Measurements from ENCODE around the gene FN3KRP.

Gene FN3KRP

DNA sequence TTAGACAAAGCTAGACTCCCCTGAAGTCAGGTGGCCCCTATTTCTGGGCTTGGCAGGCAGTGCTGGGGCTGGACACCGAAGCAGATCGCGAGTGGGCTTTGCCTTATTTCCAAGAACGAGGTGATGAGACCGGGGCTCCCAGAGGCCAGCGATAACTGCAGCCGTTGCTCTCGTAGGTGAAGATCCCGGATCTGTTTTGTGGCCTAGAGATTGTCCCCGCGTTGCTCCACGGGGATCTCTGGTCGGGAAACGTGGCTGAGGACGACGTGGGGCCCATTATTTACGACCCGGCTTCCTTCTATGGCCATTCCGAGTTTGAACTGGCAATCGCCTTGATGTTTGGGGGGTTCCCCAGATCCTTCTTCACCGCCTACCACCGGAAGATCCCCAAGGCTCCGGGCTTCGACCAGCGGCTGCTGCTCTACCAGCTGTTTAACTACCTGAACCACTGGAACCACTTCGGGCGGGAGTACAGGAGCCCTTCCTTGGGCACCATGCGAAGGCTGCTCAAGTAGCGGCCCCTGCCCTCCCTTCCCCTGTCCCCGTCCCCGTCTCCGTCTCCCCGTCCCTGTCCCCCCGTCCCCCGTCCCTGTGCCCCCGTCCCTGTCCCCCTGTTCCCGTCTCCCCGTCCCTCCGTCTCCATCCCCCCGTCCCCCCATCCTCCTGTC, 33.9 kb downstream of the FN3KRP start:
- DNase-seq (ENCODE audit: low spot score in 2 of 2) (no peak), ATAC-seq (replicated peaks; ENCODE audit: extremely low read depth, poor library complexity, severe bottlenecking) (no peak)
- no peaks in the 10 kb centered on the region for H3K27me3 Mint-ChIP-seq
- no peaks in the 10 kb centered on the region for H3K9me3 Mint-ChIP-seq
- H3K4me3 Mint-ChIP-seq: peak overlapping the region; percentile 47
- H3K4me1 Mint-ChIP-seq: peaks cover 20% of the 10 kb centered on the region
- H3K27ac Mint-ChIP-seq (ENCODE audit: low read depth): no peak overlapping the region
- peaks cover 5% of the 10 kb centered on the region for H3K36me3 Mint-ChIP-seq (ENCODE audit: insufficient read depth)

DNA sequence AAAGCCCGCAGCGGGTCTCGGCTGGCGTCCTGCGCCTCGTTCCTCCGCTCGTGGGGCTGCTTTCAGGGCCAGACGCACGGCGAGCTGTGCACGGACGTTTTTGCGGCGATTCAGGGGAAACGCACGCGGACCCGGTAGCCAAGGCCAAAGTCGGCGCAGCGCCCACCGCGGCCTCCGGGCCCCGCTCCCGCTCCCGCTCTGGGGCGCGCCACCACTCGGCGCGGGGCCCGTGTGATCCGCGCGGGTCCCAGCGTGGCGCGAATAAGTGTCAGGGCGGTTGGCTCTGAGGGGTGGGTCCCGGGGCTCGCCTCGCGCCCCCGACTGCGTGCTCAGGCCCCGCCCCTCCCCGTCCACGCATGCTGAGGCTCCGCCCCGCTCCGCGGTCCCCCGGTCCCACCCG, 34.7 kb downstream of the FN3KRP start:
- Mint-ChIP-seq H3K27ac (ENCODE audit: low read depth) (no peak overlapping the region), H3K4me3 (no peak overlapping the region), H3K36me3 (ENCODE audit: insufficient read depth) (peaks cover 5% of the 10 kb centered on the region), H3K4me1 (peaks cover 25% of the 10 kb centered on the region), H3K27me3 (no peaks in the 10 kb centered on the region), H3K9me3 (no peaks in the 10 kb centered on the region)
- ATAC-seq (replicated peaks; ENCODE audit: extremely low read depth, poor library complexity, severe bottlenecking): peak; percentile 46
- peak in 1 of 2 donors; percentile 52 for DNase-seq (ENCODE audit: low spot score in 2 of 2)

- ATAC-seq (replicated peaks; ENCODE audit: extremely low read depth, poor library complexity, severe bottlenecking) (peak; percentile 69), DNase-seq (ENCODE audit: low spot score in 2 of 2) (peak; percentile 69)
- Mint-ChIP-seq H3K9me3 (no peaks in the 10 kb centered on the region), H3K27me3 (no peaks in the 10 kb centered on the region), H3K36me3 (ENCODE audit: insufficient read depth) (peaks cover 7% of the 10 kb centered on the region), H3K4me1 (peaks cover 25% of the 10 kb centered on the region), H3K4me3 (peak within 1 kb of the TSS; percentile 78), H3K27ac (ENCODE audit: low read depth) (no peak within 1 kb of the TSS)
Observed at GRCh38 chr17:82751571-82752370, 35.3 kb downstream of the FN3KRP start, which contains the start of gene TBCD. Gene TBCD, plus strand, starts transcription at chr17:82752065. Its CDS starts 129 bp downstream, at chr17:82752194.

DNA sequence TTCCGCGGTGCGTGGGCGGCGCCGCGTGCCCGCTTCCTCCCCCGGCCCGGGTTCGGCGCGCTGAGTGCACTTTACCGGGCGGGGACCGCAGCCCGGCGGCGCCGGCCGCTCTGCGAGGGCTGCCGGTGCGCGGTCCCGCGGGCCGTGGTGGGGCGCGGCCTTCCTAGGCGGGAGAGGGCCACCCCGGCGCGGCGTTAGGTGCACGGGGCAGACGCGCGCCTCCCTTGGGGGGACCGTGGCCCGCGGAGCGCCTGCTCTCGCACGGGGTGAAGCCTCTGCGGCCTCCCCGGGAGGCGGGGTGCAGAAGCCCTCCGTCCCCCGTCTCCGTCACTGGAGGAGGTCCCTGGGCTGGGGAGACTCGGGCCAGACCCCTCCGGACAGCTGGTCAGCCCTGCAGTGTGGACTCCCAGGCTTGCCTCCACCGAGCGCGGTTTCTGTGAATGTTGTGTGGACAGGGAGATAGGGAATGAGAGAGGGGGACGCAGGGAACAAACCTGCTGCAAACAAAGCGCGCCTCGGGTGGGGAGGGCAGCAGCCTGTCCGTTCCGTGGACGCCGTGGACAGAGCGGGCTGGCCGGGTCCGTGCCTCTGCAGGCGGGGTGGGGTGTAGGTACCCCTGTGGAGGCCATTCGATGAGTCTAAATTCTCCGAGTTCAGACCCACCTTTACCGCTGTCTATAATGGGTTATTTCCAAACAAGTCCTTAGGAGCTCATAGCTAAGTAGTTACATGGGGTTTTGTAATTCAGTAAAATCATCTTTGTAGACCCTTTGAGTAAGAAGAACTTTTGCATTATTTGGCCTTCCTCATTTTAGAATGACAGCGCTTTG, 36.1 kb downstream of the FN3KRP start:
- no peaks in the 10 kb centered on the region for H3K27me3 Mint-ChIP-seq
- H3K4me3 Mint-ChIP-seq: peak overlapping the region; percentile 78
- ATAC-seq (replicated peaks; ENCODE audit: extremely low read depth, poor library complexity, severe bottlenecking): peak; percentile 41
- DNase-seq (ENCODE audit: low spot score in 2 of 2): no peak
- H3K9me3 Mint-ChIP-seq: no peaks in the 10 kb centered on the region
- peaks cover 14% of the 10 kb centered on the region for H3K36me3 Mint-ChIP-seq (ENCODE audit: insufficient read depth)
- H3K4me1 Mint-ChIP-seq: peaks cover 25% of the 10 kb centered on the region
- no peak overlapping the region for H3K27ac Mint-ChIP-seq (ENCODE audit: low read depth)

DNA sequence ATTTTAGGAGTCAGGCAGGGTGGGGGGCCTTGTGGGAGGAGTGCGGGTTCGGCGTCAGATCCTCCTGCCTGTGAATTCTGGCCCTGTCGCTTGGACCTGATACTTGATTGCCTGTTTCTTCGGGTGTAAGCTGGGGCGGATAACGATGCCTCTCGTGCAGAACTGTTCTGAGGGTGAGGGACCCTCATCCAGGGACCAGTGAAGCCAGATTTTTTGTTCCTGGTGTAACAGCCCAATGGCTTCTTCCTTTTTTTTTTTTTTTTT, 36.6 kb downstream of the FN3KRP start:
- Mint-ChIP-seq H3K36me3 (ENCODE audit: insufficient read depth) (peaks cover 17% of the 10 kb centered on the region), H3K27ac (ENCODE audit: low read depth) (no peak overlapping the region), H3K4me1 (peaks cover 25% of the 10 kb centered on the region), H3K9me3 (no peaks in the 10 kb centered on the region), H3K4me3 (peak overlapping the region; percentile 78), H3K27me3 (no peaks in the 10 kb centered on the region)
- DNase-seq (ENCODE audit: low spot score in 2 of 2) (no peak), ATAC-seq (replicated peaks; ENCODE audit: extremely low read depth, poor library complexity, severe bottlenecking) (no peak)

- Mint-ChIP-seq H3K4me3 (peak overlapping the region; percentile 78), H3K27me3 (no peaks in the 10 kb centered on the region), H3K4me1 (peaks cover 25% of the 10 kb centered on the region), H3K9me3 (no peaks in the 10 kb centered on the region), H3K27ac (ENCODE audit: low read depth) (no peak overlapping the region), H3K36me3 (ENCODE audit: insufficient read depth) (peaks cover 20% of the 10 kb centered on the region)
- no peak for DNase-seq (ENCODE audit: low spot score in 2 of 2)
- no peak for ATAC-seq (replicated peaks; ENCODE audit: extremely low read depth, poor library complexity, severe bottlenecking)
Observed at GRCh38 chr17:82754297-82755208, 38.0 kb downstream of the FN3KRP start.

GRCh38 chr17:82756166-82756565, 39.7 kb downstream of the FN3KRP start:
- Mint-ChIP-seq H3K27me3 (no peaks in the 10 kb centered on the region), H3K36me3 (ENCODE audit: insufficient read depth) (peaks cover 27% of the 10 kb centered on the region), H3K9me3 (no peaks in the 10 kb centered on the region), H3K4me1 (peaks cover 25% of the 10 kb centered on the region), H3K27ac (ENCODE audit: low read depth) (peak overlapping the region; percentile 70), H3K4me3 (no peak overlapping the region)
- no peak for DNase-seq (ENCODE audit: low spot score in 2 of 2)
- ATAC-seq (replicated peaks; ENCODE audit: extremely low read depth, poor library complexity, severe bottlenecking): no peak

- ATAC-seq (replicated peaks; ENCODE audit: extremely low read depth, poor library complexity, severe bottlenecking): no peak
- H3K36me3 Mint-ChIP-seq (ENCODE audit: insufficient read depth): peaks cover 39% of the 10 kb centered on the region
- no peaks in the 10 kb centered on the region for H3K4me1 Mint-ChIP-seq
- H3K9me3 Mint-ChIP-seq: no peaks in the 10 kb centered on the region
- H3K4me3 Mint-ChIP-seq: no peak overlapping the region
- DNase-seq (ENCODE audit: low spot score in 2 of 2): no peak
- no peaks in the 10 kb centered on the region for H3K27me3 Mint-ChIP-seq
- H3K27ac Mint-ChIP-seq (ENCODE audit: low read depth): no peak overlapping the region
Observed at GRCh38 chr17:82765371-82765770, 48.9 kb downstream of the FN3KRP start.

DNA sequence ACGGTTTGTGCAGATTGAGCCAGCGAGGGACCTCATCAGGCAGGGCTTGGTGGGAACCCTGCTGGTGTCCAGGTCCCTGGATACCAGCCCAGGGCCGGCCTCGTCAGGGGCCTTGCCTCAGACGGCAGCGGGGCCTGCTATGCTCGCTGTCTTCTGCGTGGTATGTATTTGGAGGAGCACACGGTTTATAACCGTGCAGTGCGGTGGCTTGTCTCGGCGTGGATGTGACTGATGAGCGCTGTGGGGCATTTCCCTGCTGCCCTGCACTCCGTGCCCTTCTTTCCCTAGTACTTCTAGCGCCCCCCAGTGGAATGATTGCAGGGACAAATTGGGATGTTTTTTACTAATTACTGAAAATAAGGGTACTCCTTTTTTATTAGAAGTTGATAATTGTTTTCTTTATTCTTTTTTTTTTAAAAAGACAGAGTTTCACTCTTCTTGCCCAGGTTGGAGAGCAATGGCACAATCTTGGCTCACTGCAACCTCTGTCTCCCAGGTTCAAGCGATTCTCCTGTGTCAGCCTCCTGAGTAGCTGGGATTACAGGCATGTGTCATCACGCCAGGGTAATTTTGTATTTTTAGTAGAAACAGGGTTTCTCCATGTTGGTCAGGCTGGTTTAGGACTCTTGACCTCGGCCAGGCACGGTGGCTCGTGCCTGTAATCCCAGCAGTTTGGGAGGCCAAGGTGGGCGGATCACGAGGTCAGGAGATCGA, 50.7 kb downstream of the FN3KRP start:
- no peaks in the 10 kb centered on the region for H3K27me3 Mint-ChIP-seq
- no peaks in the 10 kb centered on the region for H3K9me3 Mint-ChIP-seq
- H3K36me3 Mint-ChIP-seq (ENCODE audit: insufficient read depth): peaks cover 39% of the 10 kb centered on the region
- H3K4me1 Mint-ChIP-seq: peaks cover 3% of the 10 kb centered on the region
- no peak overlapping the region for H3K27ac Mint-ChIP-seq (ENCODE audit: low read depth)
- no peak overlapping the region for H3K4me3 Mint-ChIP-seq
- ATAC-seq (replicated peaks; ENCODE audit: extremely low read depth, poor library complexity, severe bottlenecking) (no peak), DNase-seq (ENCODE audit: low spot score in 2 of 2) (no peak)

DNA sequence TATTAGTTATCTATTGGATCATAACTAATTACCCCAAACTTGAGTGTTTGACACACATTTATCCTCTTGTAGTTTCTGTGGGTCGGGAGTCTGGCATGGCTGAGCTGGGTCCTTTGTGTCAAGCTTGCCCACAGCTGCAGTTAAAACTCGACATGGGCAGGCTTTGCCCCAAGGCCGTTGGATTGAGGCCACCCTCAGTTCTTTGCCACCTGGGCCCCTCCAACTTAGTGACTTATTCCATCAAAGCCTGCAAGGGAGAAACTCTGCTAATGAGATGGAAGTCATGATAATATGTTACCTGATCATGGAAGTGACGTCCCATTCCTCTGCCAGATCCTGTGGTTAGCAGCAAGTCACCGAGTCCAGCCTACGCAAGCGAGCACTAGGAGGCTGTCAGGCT, 52.5 kb downstream of the FN3KRP start:
- ATAC-seq (replicated peaks; ENCODE audit: extremely low read depth, poor library complexity, severe bottlenecking) (no peak), DNase-seq (ENCODE audit: low spot score in 2 of 2) (no peak)
- H3K9me3 Mint-ChIP-seq: no peaks in the 10 kb centered on the region
- peaks cover 31% of the 10 kb centered on the region for H3K36me3 Mint-ChIP-seq (ENCODE audit: insufficient read depth)
- H3K27me3 Mint-ChIP-seq: no peaks in the 10 kb centered on the region
- peaks cover 5% of the 10 kb centered on the region for H3K4me1 Mint-ChIP-seq
- H3K4me3 Mint-ChIP-seq: no peak overlapping the region
- H3K27ac Mint-ChIP-seq (ENCODE audit: low read depth): no peak overlapping the region

GRCh38 chr17:82772026-82772425, 55.5 kb downstream of the FN3KRP start:
- ATAC-seq (replicated peaks; ENCODE audit: extremely low read depth, poor library complexity, severe bottlenecking) (no peak), DNase-seq (ENCODE audit: low spot score in 2 of 2) (no peak)
- H3K9me3 Mint-ChIP-seq: no peaks in the 10 kb centered on the region
- H3K4me1 Mint-ChIP-seq: peaks cover 22% of the 10 kb centered on the region
- H3K4me3 Mint-ChIP-seq: peak overlapping the region; percentile 54
- H3K36me3 Mint-ChIP-seq (ENCODE audit: insufficient read depth): peaks cover 22% of the 10 kb centered on the region
- H3K27me3 Mint-ChIP-seq: no peaks in the 10 kb centered on the region
- peak overlapping the region; percentile 22 for H3K27ac Mint-ChIP-seq (ENCODE audit: low read depth)

Measured in central memory CD8-positive, alpha-beta T cell (primary cell).